ENCODE results near the gene INTS15. TPM values are rescaled to one million over a fixed set of nuclear protein-coding genes. Genes with fewer than 3 reads are reported as not detected.
A peak's percentile ranks its signal among the peaks of the same experiment; 100 is the strongest.

Gene INTS15
- polyA plus RNA-seq, 1 donor from 2014 or later, result 41.3 TPM

DNA sequence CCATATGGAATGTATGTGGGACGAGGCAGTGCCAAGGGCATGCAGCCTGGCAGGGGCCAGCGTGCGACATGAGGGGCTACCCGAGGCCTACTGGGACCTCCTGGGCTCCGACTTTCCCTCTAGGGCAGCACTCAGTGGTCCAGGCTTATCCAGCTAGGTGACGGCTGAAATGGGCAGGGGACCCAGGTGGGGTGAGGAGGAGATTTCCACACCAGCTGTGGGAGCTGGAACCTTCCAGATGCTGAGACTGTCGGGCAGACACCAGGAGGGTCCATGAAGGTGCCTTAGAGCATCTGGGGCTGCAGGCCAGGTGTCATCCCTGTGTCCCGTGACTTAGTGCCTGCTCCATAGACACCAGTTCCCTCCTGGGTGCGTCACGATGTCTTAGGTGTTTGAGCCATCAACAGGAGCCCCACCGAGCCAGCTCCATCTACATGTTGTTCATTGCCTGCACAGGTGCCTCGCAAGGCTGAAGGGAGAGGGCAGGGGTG, 60.7 kb downstream of the INTS15 start:
- H3K4me1 Mint-ChIP-seq, result no peaks in the 10 kb centered on the region
- H3K27ac Mint-ChIP-seq, result peak overlapping the region in 1 of 3 donors; percentile 87
- no peak overlapping the region for H3K4me3 Mint-ChIP-seq
- H3K27me3 Mint-ChIP-seq, result no peaks in the 10 kb centered on the region
- peaks cover 18% of the 10 kb centered on the region for H3K36me3 Mint-ChIP-seq
- H3K9me3 Mint-ChIP-seq, result peaks cover 0 to 2% (median 0%) of the 10 kb centered on the region in 3 donors

DNA sequence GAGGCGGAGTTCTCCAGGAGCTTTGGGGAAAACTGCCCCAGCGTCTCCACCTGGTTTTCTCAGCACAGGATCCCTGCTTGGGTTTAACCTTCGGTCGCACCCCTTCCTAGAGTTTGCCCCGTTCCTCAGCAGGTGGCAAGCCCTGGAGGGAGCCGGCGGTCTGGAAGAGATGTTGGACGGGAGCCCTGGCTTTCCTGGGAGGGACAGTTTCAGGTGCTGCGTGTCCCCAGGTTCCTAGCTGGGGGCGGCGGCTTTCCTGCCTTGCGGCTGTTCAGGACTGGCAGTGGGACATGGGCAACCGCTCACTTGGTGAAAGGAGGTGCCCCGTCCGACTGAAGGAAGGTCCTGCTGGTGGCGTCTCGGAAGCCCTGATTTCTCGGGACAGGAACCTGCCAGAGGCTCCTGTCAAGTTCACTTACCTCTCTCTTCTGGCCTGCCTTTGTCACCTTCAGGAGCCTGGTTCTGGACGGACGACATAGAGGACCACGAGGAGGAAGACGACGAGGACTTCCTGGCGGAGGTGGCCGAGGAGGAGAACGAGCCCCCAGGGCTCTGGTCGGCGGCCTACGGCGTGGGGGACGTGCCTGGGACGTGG, 62.1 kb downstream of the INTS15 start:
- Mint-ChIP-seq H3K9me3 (peaks cover 0 to 2% (median 0%) of the 10 kb centered on the region in 3 donors), H3K36me3 (peaks cover 17% of the 10 kb centered on the region), H3K4me1 (no peaks in the 10 kb centered on the region), H3K27me3 (no peaks in the 10 kb centered on the region), H3K27ac (no peak overlapping the region), H3K4me3 (no peak overlapping the region)

DNA sequence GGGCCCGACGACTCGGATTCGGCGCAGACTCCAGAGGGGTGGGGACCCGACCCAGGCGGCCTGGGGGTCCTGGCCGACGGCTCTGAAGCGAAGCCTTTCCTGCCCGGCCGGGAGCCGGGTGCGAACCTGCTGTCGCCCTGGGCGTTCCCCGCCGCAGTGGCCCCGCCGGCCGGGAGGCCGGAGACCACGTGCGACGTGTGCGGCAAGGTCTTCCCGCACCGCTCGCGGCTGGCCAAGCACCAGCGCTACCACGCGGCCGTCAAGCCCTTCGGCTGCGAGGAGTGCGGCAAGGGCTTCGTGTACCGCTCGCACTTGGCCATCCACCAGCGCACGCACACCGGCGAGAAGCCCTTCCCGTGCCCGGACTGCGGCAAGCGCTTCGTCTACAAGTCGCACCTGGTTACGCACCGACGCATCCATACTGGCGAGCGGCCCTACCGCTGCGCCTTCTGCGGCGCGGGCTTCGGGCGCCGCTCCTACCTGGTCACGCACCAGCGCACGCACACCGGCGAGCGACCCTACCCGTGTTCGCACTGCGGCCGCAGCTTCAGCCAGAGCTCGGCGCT, 62.7 kb downstream of the INTS15 start:
- Mint-ChIP-seq H3K9me3 (peaks cover 0 to 2% (median 0%) of the 10 kb centered on the region in 3 donors), H3K27me3 (no peaks in the 10 kb centered on the region), H3K4me1 (no peaks in the 10 kb centered on the region), H3K27ac (no peak overlapping the region), H3K36me3 (peaks cover 17% of the 10 kb centered on the region), H3K4me3 (no peak overlapping the region)

DNA sequence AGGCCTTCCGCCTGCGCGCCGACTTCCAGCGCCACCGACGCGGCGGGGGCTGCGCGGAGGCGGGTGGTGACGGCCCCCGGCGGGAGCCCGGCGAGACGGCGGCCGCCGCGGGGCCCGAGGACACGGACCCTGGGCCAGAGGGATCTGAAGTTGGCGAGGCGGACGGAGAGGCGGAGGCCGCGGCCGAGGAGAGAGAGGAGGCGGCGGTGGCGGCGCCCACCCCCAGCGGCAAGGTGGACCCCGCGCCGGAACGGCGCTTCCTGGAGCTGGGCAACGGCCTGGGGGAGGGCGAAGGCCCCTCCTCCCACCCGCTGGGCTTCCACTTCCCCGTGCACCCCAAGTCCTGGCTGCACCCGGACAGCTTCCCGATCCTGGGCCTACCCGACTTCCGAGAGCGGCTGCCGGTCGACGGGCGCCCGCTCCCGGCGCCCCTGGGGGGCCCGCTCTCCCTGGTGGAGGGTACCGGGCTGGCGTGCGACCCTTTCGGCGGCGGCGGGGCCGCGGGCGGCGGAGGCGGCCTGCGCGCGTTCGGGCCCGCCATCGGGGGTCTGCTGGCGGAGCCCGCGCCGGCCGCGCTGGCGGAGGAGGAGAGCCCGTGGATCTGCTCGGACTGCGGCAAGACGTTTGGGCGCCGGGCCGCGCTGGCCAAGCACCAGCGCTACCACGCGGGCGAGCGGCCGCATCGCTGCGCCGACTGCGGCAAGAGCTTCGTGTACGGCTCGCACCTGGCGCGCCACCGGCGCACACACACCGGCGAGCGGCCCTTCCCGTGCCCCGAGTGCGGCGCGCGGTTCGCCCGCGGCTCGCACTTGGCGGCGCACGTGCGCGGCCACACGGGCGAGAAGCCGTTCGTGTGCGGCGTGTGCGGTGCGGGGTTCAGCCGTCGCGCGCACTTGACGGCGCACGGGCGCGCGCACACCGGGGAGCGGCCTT, 63.5 kb downstream of the INTS15 start:
- H3K4me3 Mint-ChIP-seq, result no peak overlapping the region
- no peaks in the 10 kb centered on the region for H3K27me3 Mint-ChIP-seq
- no peaks in the 10 kb centered on the region for H3K4me1 Mint-ChIP-seq

DNA sequence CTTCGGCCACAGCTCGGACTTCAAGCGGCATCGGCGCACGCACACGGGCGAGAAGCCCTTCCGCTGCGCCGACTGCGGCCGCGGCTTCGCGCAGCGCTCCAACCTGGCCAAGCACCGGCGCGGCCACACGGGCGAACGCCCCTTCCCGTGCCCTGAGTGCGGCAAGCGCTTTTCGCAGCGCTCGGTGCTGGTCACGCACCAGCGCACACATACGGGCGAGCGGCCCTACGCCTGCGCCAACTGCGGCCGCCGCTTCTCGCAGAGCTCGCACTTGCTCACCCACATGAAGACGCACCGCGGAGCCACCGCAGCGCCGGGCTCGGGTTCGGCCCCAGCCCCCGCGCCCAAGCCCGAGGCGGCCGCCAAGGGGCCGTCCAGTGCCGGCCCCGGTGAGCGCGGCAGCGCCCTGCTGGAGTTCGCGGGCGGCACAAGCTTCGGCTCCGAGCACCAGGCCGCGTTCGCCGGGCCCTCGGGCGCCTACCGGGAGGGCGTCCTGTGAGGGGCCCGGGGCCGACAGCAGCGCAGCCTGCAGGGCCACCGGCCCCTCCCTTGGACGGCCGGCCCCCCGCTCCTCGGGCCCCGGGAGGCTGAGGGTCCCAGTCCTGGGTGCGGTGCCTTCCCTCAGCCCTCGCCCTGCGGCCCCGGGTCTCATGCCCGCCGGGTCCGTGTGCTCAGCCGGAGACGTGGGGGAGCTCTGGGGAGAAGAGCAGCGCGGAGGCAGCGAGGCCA, 64.5 kb downstream of the INTS15 start:
- no peak overlapping the region for H3K4me3 Mint-ChIP-seq
- H3K4me1 Mint-ChIP-seq, result peaks cover 0 to 3% (median 0%) of the 10 kb centered on the region in 3 donors
- no peaks in the 10 kb centered on the region for H3K27me3 Mint-ChIP-seq
- H3K9me3 Mint-ChIP-seq, result peaks cover 0 to 2% (median 0%) of the 10 kb centered on the region in 3 donors
- H3K36me3 Mint-ChIP-seq, result peaks cover 17% of the 10 kb centered on the region
- no peak overlapping the region for H3K27ac Mint-ChIP-seq

More for the DNA sequence above, 63.5 kb downstream of the INTS15 start:
- H3K9me3 Mint-ChIP-seq, result peaks cover 0 to 2% (median 0%) of the 10 kb centered on the region in 3 donors
- peaks cover 17% of the 10 kb centered on the region for H3K36me3 Mint-ChIP-seq
- no peak overlapping the region for H3K27ac Mint-ChIP-seq

DNA sequence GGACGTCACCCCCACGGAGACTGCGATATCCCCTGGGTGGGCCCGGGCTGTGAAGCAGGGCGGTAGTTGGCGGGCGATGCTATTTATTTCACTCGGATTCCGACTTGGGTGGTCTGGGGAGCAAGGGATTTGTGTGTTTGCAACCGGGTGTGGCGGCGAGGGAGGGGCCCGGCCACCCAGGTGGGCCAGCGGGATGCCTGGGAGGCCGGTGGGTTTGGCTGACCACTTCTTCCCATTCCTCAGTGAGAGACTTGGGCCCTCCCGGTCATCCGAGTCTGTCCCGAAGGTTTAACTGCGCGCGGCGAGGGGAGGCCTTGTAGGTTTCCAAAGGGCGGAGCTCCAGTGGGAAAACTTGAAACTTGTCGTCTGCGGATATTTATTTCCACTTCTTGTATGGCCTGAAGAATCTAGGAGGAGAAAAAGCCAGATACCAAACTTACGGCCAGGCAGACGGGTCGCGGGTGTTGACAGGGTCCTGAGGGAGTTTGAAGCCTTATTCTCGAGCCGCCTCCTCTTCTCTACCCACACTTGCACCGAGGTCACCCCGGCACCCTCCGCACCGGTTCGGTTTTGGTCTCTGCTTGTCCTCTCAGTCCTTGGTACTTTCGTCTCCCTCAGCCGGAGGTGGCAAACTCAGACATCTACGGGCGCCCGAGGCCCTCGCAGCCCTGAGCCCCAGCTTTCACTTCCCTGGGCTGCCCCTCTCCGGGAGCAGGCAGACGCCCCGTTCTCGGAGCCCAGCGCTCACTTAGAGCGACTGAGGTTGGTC, 65.2 kb downstream of the INTS15 start:
- H3K4me1 Mint-ChIP-seq, result peaks cover 0 to 3% (median 0%) of the 10 kb centered on the region in 3 donors
- H3K27ac Mint-ChIP-seq, result no peak overlapping the region
- H3K36me3 Mint-ChIP-seq, result peaks cover 15% of the 10 kb centered on the region
- peak overlapping the region in 1 of 4 donors; percentile 41 for H3K4me3 Mint-ChIP-seq
- H3K27me3 Mint-ChIP-seq, result no peaks in the 10 kb centered on the region
- H3K9me3 Mint-ChIP-seq, result peaks cover 0 to 2% (median 0%) of the 10 kb centered on the region in 3 donors

DNA sequence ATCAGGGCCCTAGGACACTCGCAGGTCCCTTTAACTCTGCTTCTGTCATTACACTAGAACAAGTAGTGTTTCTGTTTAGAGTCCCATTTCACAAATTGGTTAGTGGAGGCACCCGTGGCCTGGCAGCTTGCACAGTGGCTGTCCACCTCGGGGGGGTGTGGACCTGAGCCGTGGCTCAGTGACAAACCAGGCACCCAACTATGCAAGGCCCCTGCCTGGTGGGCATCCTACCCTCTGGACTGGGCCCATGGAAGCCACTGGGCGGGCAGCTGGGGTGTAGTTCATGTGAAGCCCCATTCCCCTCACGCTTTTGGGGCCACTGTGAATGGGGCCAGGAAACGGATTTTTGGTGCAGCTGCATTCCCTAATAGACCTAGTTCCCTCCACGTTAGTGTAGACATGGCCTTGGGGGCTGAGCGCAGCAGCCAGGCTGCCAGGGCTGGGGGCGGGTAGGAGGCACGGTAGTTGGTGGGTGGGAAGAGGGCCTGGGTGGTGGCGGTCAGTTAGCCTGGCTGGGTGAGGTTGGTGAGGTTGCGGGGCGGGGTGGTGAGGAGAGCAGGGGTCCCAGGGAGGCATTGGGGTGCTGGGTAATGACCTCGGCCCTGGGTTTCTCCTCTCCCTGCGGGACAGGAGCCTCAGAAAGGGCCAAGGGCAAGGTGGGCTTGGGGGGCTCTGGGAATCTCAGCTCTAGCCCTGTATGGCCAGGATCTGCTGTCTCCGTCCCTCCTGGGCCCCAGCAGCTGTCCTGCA, 66.0 kb downstream of the INTS15 start:
- H3K36me3 Mint-ChIP-seq, result peaks cover 9% of the 10 kb centered on the region
- H3K4me3 Mint-ChIP-seq, result no peak overlapping the region
- H3K4me1 Mint-ChIP-seq, result peaks cover 0 to 3% (median 0%) of the 10 kb centered on the region in 3 donors
- no peak overlapping the region for H3K27ac Mint-ChIP-seq
- peaks cover 0 to under 1% (median 0%) of the 10 kb centered on the region in 3 donors for H3K9me3 Mint-ChIP-seq
- H3K27me3 Mint-ChIP-seq, result no peaks in the 10 kb centered on the region

DNA sequence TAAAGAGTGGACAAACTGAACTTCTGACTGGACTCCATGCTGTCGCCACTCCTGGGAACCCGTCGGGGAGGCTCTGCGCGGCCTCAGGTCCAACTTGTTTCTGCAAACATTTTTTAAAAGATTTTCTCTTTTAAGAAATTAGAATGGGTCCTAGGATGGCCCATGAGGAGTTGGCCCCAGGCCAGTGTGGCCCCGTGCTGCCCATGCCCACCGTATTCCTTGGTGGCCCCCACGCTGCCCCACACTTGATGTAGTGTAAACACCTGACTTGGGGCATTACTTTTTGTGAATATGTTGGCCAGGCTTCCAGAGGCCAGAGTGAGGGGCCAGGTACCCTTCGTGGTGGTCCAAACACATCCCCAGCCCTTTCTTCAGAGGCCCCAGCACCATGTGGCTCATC, 66.6 kb downstream of the INTS15 start:
- H3K4me3 Mint-ChIP-seq, result peak overlapping the region in 1 of 4 donors; percentile 17
- peaks cover 0 to 3% (median 0%) of the 10 kb centered on the region in 3 donors for H3K4me1 Mint-ChIP-seq
- H3K36me3 Mint-ChIP-seq, result peaks cover 6% of the 10 kb centered on the region
- no peak overlapping the region for H3K27ac Mint-ChIP-seq
- H3K27me3 Mint-ChIP-seq, result no peaks in the 10 kb centered on the region
- no peaks in the 10 kb centered on the region for H3K9me3 Mint-ChIP-seq

Other genes with a start within 250 kb of the INTS15 start
- 7.8 TPM for gene FAM220A, start 241.1 kb upstream of the INTS15 start, polyA plus RNA-seq
- gene RAC1, start 215.5 kb upstream of the INTS15 start, polyA plus RNA-seq, result 150 TPM
- gene DAGLB, start 142.1 kb upstream of the INTS15 start, polyA plus RNA-seq, result 15.5 TPM
- gene KDELR2, start 105.9 kb upstream of the INTS15 start, polyA plus RNA-seq, result 47.2 TPM
- 0.09 TPM for gene GRID2IP, start 38.6 kb upstream of the INTS15 start, polyA plus RNA-seq
- 71.7 TPM for gene ZDHHC4, start 12.6 kb upstream of the INTS15 start, polyA plus RNA-seq
- gene ZNF853, start 25.6 kb downstream of the INTS15 start, polyA plus RNA-seq, result 1.5 TPM
- gene ZNF316, start 47.3 kb downstream of the INTS15 start, polyA plus RNA-seq, result 2.1 TPM
- gene ZNF12, start 116.9 kb downstream of the INTS15 start, polyA plus RNA-seq, result 27.8 TPM
- not detected for gene RSPH10B2, start 164.1 kb downstream of the INTS15 start, polyA plus RNA-seq
- 37.5 TPM for gene CCZ1B, start 236.3 kb downstream of the INTS15 start, polyA plus RNA-seq